ENCODE data around the gene STX11.

The STX11 gene

GRCh38 chr6:144133225-144133821 is 17.0 kb upstream of the STX11 start:
- Mint-ChIP-seq H3K4me1 (peaks cover 45% of the 10 kb centered on the region), H3K27me3 (no peaks in the 10 kb centered on the region), H3K27ac (peak overlapping the region in 1 of 2 donors; percentile 39), H3K9me3 (peaks cover 0 to 8% of the 10 kb centered on the region in 2 donors), H3K4me3 (no peak overlapping the region)
- ATAC-seq = no peak
- DNase-seq = no peak

GRCh38 chr6:144134176-144134575 is 16.1 kb upstream of the STX11 start:
- DNase-seq = no peak
- Mint-ChIP-seq H3K4me3 (no peak overlapping the region), H3K27me3 (no peaks in the 10 kb centered on the region), H3K27ac (no peak overlapping the region), H3K9me3 (peaks cover 0 to 8% of the 10 kb centered on the region in 2 donors), H3K4me1 (peaks cover 36% of the 10 kb centered on the region)
- no peak for ATAC-seq

GRCh38 chr6:144134737-144135136 is 15.6 kb upstream of the STX11 start:
- H3K4me3 Mint-ChIP-seq = no peak overlapping the region
- no peaks in the 10 kb centered on the region for H3K27me3 Mint-ChIP-seq
- H3K9me3 Mint-ChIP-seq = peaks cover 0 to 8% of the 10 kb centered on the region in 2 donors
- ATAC-seq = no peak
- no peak for DNase-seq
- H3K4me1 Mint-ChIP-seq = peaks cover 30% of the 10 kb centered on the region
- no peak overlapping the region for H3K27ac Mint-ChIP-seq

GRCh38 chr6:144138542-144138941 is 11.8 kb upstream of the STX11 start:
- peaks cover 0 to 4% of the 10 kb centered on the region in 2 donors for H3K9me3 Mint-ChIP-seq
- no peak overlapping the region for H3K27ac Mint-ChIP-seq
- H3K27me3 Mint-ChIP-seq = no peaks in the 10 kb centered on the region
- DNase-seq (no peak), ATAC-seq (no peak)
- H3K4me3 Mint-ChIP-seq = no peak overlapping the region
- no peaks in the 10 kb centered on the region for H3K4me1 Mint-ChIP-seq

GRCh38 chr6:144139817-144140216 is 10.5 kb upstream of the STX11 start:
- H3K27ac Mint-ChIP-seq = no peak overlapping the region
- H3K4me1 Mint-ChIP-seq = no peaks in the 10 kb centered on the region
- H3K9me3 Mint-ChIP-seq = no peaks in the 10 kb centered on the region
- no peak for DNase-seq
- no peak overlapping the region for H3K4me3 Mint-ChIP-seq
- H3K27me3 Mint-ChIP-seq = no peaks in the 10 kb centered on the region
- no peak for ATAC-seq

GRCh38 chr6:144140867-144141266 is 9.4 kb upstream of the STX11 start:
- no peak overlapping the region for H3K27ac Mint-ChIP-seq
- no peak for DNase-seq
- ATAC-seq = no peak
- H3K27me3 Mint-ChIP-seq = no peaks in the 10 kb centered on the region
- H3K9me3 Mint-ChIP-seq = peaks cover 0 to 4% of the 10 kb centered on the region in 2 donors
- H3K4me1 Mint-ChIP-seq = no peaks in the 10 kb centered on the region
- H3K4me3 Mint-ChIP-seq = no peak overlapping the region

GRCh38 chr6:144141470-144141869 is 8.8 kb upstream of the STX11 start:
- DNase-seq = no peak
- H3K4me3 Mint-ChIP-seq = no peak overlapping the region
- H3K27me3 Mint-ChIP-seq = no peaks in the 10 kb centered on the region
- ATAC-seq = no peak
- no peak overlapping the region for H3K27ac Mint-ChIP-seq
- H3K9me3 Mint-ChIP-seq = peaks cover 0 to 4% of the 10 kb centered on the region in 2 donors
- H3K4me1 Mint-ChIP-seq = no peaks in the 10 kb centered on the region

GRCh38 chr6:144143106-144143505 is 7.2 kb upstream of the STX11 start:
- peaks cover 0 to 4% of the 10 kb centered on the region in 2 donors for H3K9me3 Mint-ChIP-seq
- H3K27ac Mint-ChIP-seq = no peak overlapping the region
- H3K4me3 Mint-ChIP-seq = no peak overlapping the region
- no peak for ATAC-seq
- H3K27me3 Mint-ChIP-seq = no peaks in the 10 kb centered on the region
- peaks cover 3% of the 10 kb centered on the region for H3K4me1 Mint-ChIP-seq
- DNase-seq = no peak

- no peaks in the 10 kb centered on the region for H3K27me3 Mint-ChIP-seq
- H3K4me3 Mint-ChIP-seq = no peak overlapping the region
- no peak overlapping the region for H3K27ac Mint-ChIP-seq
- DNase-seq (no peak), ATAC-seq (no peak)
- peaks cover 8% of the 10 kb centered on the region for H3K4me1 Mint-ChIP-seq
- peaks cover 0 to 4% of the 10 kb centered on the region in 2 donors for H3K9me3 Mint-ChIP-seq
These were observed 6.4 kb upstream of the STX11 start for GRCh38 chr6:144143878-144144277.

- H3K27me3 Mint-ChIP-seq = peaks cover 5% of the 10 kb centered on the region
- no peak for DNase-seq
- no peak overlapping the region for H3K27ac Mint-ChIP-seq
- no peak for ATAC-seq
- H3K4me3 Mint-ChIP-seq = no peak overlapping the region
- H3K4me1 Mint-ChIP-seq = peaks cover 16% of the 10 kb centered on the region
- peaks cover 0 to 4% of the 10 kb centered on the region in 2 donors for H3K9me3 Mint-ChIP-seq
These were observed 5.3 kb upstream of the STX11 start for GRCh38 chr6:144144996-144145395.

- H3K27ac Mint-ChIP-seq = peak overlapping the region in 1 of 2 donors; percentile 3
- DNase-seq = no peak
- no peak overlapping the region for H3K4me3 Mint-ChIP-seq
- H3K4me1 Mint-ChIP-seq = peaks cover 17% of the 10 kb centered on the region
- H3K27me3 Mint-ChIP-seq = peaks cover 5% of the 10 kb centered on the region
- no peak for ATAC-seq
- peaks cover 0 to 4% of the 10 kb centered on the region in 2 donors for H3K9me3 Mint-ChIP-seq
These were observed 4.8 kb upstream of the STX11 start for GRCh38 chr6:144145541-144145940.

GRCh38 chr6:144148886-144149285 is 1.4 kb upstream of the STX11 start:
- DNase-seq = no peak
- H3K27me3 Mint-ChIP-seq = peaks cover 5% of the 10 kb centered on the region
- H3K9me3 Mint-ChIP-seq = peaks cover 0 to 4% of the 10 kb centered on the region in 2 donors
- peaks cover 39% of the 10 kb centered on the region for H3K4me1 Mint-ChIP-seq
- no peak overlapping the region for H3K27ac Mint-ChIP-seq
- H3K4me3 Mint-ChIP-seq = no peak overlapping the region
- no peak for ATAC-seq

- peak overlapping the region; percentile 86 to 92 for H3K4me3 Mint-ChIP-seq
- DNase-seq (no peak), ATAC-seq (no peak)
- peaks cover 46% of the 10 kb centered on the region for H3K4me1 Mint-ChIP-seq
- peaks cover 5% of the 10 kb centered on the region for H3K27me3 Mint-ChIP-seq
- H3K9me3 Mint-ChIP-seq = peaks cover 0 to 4% of the 10 kb centered on the region in 2 donors
- H3K27ac Mint-ChIP-seq = peak overlapping the region in 1 of 2 donors; percentile 9
These were observed 791 bp upstream of the STX11 start for GRCh38 chr6:144149558-144149893.

GRCh38 chr6:144150710-144151657 is 667 bp downstream of the STX11 start:
- peak overlapping the region; percentile 84 to 92 for H3K4me3 Mint-ChIP-seq
- ATAC-seq = peak; percentile 79
- peaks cover 60% of the 10 kb centered on the region for H3K4me1 Mint-ChIP-seq
- peak overlapping the region; percentile 96 to 98 for H3K27ac Mint-ChIP-seq
- H3K27me3 Mint-ChIP-seq = peaks cover 5% of the 10 kb centered on the region
- H3K9me3 Mint-ChIP-seq = no peaks in the 10 kb centered on the region
- DNase-seq = peak; percentile 75 to 84

GRCh38 chr6:144152334-144152900 is 2.1 kb downstream of the STX11 start:
- Mint-ChIP-seq H3K9me3 (no peaks in the 10 kb centered on the region), H3K27ac (peak overlapping the region; percentile 23 to 96), H3K4me3 (peak overlapping the region; percentile 84 to 92), H3K4me1 (peaks cover 75% of the 10 kb centered on the region), H3K27me3 (peaks cover 5% of the 10 kb centered on the region)
- ATAC-seq = no peak
- DNase-seq = no peak

GRCh38 chr6:144153260-144153659 is 2.9 kb downstream of the STX11 start:
- H3K27ac Mint-ChIP-seq = peak overlapping the region in 1 of 2 donors; percentile 74
- peak overlapping the region; percentile 17 to 92 for H3K4me3 Mint-ChIP-seq
- no peaks in the 10 kb centered on the region for H3K9me3 Mint-ChIP-seq
- H3K4me1 Mint-ChIP-seq = peaks cover 79% of the 10 kb centered on the region
- peaks cover 5% of the 10 kb centered on the region for H3K27me3 Mint-ChIP-seq
- ATAC-seq (no peak), DNase-seq (no peak)

All from stimulated activated naive CD8-positive, alpha-beta T cell treated with anti-CD3 and anti-CD28 coated beads, Interleukin-15, amount 100 ng/mL, for 72 hours (primary cell).